Fibroblast of skin of left biceps (primary cell): Measurements from ENCODE around the gene SF3B5.
"Not testable (repeated sequence)": the region's sequence is repeated elsewhere in the genome, so short reads cannot be mapped to it uniquely, and the experiment has no call there.

Experiments used
- DNase-seq, 2 experiments: peaks; one replicate each; pipeline ENCODE4 v3.0.0-alpha.2; 2013; ENCODE audit warnings: low read depth in 2 of 2

SF3B5 gene

DNA sequence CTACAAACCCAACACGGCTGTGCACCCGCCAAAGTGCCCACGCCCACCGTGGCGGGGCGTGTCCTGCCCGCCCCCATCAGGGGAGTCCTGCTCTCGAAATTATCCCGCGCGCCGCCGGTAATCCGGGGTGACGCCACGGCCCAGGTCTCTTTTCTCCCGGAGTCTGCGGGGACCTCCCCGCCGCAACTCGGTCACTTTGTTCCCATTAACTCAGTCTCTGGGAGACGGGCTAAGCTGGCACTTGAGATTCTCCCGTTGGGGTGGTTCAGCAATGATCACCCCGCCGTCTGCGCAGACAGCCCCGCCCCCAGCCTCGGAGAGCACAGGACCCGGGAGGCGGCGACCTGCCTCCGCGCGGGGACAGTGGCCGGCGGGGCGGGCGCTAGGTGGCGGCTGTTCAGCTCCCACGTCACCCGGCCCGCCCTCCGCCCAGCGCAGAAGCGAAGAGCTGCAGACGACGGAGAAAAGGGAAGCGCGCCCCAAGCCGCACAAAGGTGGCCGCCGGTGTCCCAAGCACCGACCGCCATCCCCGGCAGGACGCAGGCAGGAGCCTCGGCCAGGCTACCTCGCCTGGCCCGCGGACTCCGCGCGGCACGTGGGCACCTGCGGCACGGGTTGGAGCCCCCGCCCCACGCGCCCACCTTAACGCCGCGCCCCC lies 31.5 kb downstream of the SF3B5 start:
- no peak for DNase-seq

GRCh38 chr6:144063246-144063743 lies 32.1 kb downstream of the SF3B5 start:
- no peak for DNase-seq

- no peak for DNase-seq
These were observed 32.6 kb downstream of the SF3B5 start for GRCh38 chr6:144062786-144063185.

DNA sequence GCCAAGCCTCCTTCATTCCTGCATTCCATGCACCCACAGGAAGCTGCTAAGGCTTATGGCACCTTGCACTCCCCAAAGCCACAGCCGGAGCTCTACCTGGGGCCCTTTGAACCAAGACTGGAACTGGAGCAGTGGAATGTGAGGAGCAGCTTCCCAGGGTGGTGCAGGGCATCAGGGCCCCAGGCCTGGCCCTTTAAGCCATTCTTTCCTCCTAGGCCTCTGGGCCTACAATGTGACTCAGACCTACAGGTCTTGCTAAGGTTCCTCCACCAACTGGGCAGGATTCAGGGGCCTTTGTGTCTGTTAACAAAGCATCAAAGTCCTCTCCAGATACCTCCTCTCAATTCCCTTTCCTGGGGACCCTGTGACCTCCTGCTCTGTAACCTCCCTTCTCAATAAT lies 36.2 kb downstream of the SF3B5 start:
- no peak for DNase-seq

DNA sequence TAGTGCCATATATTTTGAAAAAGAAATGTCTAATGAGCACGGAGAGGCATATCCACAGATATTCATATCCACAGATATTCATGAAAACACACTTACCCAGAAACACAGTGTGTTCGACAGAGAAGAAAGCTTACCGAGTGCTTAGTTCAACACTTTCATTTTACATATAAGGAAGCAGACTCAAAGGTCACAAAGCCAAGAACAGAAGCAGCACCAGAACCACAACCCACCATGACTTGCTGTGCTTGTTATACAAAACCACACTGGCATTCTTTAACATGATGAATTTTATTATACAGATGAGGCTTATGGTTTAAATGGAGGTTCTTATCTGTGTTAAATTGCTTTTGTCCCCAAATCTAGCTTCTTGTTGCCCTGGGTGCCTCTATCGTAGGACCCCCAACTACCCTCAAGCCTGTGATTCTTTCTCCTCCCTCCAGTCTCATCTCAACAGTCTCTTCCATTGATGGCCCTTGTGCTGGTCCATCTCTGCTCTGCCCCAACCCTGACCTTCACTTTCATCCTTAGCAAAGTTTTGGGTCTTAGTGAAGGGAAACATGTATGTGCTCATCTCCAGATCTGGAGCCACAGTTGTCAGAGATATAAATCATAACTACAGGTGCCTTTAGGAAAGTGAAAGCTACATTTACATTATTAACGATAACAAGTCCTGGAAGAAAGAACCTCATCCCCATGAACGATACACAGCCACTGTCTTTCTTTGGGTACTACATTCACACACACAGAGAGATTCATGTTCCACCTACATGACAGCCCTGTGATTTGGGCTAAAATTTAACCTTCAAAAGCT lies 40.0 kb downstream of the SF3B5 start:
- no peak for DNase-seq

DNA sequence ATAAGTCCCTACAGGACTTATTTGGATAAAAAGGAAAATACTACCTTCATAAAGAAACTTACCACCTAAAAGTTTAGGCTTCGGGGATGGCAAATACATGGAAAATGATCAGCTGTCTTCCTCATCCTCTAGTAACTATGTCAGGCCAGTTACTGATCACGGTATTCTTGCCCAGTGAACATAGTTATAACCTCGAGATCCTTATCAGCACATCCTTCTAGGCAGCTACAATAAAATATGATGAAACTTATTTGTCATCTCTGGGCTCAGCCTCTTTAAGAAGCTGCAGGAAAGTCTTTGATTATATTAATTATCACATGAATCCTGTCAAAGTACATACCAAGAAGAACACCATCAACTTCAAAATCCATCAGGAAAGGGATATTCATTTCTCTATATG lies 41.8 kb downstream of the SF3B5 start:
- DNase-seq = no peak

DNA sequence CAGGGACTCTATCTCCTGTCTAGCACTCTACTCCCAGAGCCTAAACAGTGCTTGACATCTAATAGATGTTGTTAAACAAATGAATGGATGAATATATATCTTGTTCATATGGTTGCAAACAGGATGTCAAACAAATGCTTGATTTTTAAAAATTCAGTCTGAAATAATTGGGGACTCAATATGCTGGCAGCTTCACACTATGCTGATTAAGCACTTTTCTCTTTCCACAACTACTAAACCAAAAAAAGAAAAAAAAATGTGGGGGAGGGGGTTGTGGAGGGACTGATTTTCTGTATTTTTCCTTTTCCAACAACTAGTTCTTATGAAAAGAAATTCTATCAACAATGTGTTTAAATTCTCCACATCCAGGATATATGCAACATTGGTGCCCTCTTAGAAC lies 42.9 kb downstream of the SF3B5 start:
- no peak for DNase-seq

DNA sequence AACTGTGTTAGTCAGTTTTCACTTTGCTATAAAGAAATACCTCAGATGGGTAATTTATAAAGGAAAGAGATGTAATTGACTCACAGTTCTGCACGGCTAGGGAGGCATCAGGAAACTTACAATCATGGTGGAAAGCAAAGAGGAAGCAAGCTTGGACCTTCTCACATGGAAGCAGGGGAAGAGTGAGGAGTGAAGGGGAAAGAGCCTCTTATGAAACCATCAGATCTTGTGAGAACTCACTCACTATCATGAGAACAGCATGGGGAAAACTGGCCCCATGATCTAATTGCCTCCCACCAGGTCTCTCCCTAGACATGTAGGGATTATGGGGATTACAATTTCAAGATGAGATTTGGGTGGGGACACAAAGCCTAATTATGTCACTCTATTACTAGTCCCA lies 46.0 kb downstream of the SF3B5 start:
- DNase-seq = no peak

DNA sequence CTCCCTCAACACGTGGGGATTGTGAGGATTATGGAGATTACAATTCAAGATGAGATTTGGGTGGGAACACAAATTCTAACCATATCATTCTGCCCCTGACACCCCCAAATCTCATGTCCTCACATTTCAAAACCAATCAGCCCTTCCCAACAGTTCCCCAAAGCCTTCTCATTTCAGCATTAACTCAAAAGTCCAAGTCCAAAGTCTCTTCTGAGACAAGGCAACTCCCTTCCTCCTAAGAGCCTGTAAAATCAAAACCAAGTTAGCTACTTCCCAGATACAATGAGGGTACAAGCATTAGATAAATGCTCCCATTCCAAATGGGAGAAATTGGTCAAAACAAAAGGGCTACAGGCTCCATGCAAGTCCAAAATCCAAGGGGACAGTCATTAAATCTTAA lies 47.7 kb downstream of the SF3B5 start:
- DNase-seq = no peak

DNA sequence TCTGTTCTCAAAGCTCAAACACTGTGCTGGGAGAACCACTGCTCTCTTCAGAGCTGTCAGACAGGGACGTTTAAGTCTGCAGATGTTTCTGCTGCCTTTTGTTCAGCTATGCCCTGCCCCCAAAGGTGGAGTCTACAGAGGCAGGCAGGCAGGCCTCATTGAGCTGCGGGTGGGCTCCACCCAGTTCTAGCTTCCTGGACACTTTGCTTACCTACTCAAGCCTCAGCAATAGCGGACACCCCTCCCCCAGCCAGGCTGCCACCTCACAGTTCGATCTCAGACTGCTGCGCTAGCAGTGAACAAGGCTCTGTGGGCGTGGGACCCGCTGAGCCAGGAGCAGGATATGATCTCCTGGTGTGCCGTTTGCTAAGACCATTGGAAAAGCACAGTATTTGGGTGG lies 48.7 kb downstream of the SF3B5 start:
- DNase-seq = not testable (repeated sequence)

DNA sequence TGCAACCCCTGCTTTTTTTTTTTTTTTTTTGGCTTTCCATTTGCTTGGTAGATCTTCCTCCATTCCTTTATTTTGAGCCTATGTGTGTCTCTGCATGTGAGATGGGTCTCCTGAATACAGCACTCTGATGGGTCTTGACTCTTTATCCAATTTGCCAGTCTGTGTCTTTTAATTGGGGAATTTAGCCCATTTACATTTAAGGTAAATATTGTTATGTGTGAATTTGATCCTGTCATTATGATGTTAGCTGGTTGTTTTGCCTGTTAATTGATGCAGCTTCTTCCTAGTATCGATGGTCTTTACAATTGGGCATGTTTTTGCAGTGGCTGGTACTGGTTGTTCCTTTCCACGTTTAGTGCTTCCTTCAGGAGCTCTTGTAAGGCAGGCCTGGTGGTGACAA lies 50.4 kb downstream of the SF3B5 start:
- DNase-seq = not testable (repeated sequence)
